ENCODE results near the gene CDC5L.

DNA sequence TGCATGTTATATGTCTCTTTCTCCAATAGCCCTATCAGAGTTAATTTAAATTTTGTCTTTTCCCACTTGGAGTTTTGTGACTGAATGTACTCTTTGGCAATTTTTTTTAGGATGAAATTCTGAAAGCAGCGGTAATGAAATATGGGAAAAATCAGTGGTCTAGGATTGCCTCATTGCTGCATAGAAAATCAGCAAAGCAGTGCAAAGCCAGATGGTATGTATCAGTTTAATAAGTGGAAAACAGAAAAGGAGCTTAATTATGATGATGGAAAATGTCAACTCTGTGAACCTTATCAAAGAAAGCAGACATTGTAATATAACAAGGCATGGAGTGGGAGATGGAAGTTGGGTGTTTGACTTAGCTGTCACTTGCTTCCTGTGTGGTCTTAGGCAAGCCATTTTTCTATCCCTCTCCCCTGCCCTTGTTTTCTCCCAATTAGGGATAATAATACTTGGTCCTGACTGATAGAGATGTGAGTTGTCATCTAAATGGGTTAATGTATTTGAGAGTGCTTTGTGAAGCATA, 2.7 kb downstream of the CDC5L start:
- TF ChIP-seq, protein P1, sequence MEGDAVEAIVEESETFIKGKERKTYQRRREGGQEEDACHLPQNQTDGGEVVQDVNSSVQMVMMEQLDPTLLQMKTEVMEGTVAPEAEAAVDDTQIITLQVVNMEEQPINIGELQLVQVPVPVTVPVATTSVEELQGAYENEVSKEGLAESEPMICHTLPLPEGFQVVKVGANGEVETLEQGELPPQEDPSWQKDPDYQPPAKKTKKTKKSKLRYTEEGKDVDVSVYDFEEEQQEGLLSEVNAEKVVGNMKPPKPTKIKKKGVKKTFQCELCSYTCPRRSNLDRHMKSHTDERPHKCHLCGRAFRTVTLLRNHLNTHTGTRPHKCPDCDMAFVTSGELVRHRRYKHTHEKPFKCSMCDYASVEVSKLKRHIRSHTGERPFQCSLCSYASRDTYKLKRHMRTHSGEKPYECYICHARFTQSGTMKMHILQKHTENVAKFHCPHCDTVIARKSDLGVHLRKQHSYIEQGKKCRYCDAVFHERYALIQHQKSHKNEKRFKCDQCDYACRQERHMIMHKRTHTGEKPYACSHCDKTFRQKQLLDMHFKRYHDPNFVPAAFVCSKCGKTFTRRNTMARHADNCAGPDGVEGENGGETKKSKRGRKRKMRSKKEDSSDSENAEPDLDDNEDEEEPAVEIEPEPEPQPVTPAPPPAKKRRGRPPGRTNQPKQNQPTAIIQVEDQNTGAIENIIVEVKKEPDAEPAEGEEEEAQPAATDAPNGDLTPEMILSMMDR (IDR thresholded peaks at IDR 0.05): no peak
- no peak for TF ChIP-seq POLR2A (IDR thresholded peaks at IDR 0.05)
